Dermis blood vessel endothelial cell (primary cell): Measurements from ENCODE around the gene CNTD1. TPM values are rescaled to one million over a fixed set of nuclear protein-coding genes. Genes with fewer than 3 reads are reported as not detected.
"Not testable (repeated sequence)": the region's sequence is repeated elsewhere in the genome, so short reads cannot be mapped to it uniquely, and the experiment has no call there.

Experiments used
- DNase-seq: peaks from one replicate; pipeline ENCODE4 v3.0.0; 2010
- total RNA-seq: library from RNA; depleted of rRNA; stranded (reverse); fragments of >200 nt; gene quantifications from 2 replicates; pipeline ENCODE4 v1.2.3, GENCODE V29; 2014

Gene CNTD1
- total RNA-seq, 1 donor from 2014 or later: 0.34 TPM

DNA sequence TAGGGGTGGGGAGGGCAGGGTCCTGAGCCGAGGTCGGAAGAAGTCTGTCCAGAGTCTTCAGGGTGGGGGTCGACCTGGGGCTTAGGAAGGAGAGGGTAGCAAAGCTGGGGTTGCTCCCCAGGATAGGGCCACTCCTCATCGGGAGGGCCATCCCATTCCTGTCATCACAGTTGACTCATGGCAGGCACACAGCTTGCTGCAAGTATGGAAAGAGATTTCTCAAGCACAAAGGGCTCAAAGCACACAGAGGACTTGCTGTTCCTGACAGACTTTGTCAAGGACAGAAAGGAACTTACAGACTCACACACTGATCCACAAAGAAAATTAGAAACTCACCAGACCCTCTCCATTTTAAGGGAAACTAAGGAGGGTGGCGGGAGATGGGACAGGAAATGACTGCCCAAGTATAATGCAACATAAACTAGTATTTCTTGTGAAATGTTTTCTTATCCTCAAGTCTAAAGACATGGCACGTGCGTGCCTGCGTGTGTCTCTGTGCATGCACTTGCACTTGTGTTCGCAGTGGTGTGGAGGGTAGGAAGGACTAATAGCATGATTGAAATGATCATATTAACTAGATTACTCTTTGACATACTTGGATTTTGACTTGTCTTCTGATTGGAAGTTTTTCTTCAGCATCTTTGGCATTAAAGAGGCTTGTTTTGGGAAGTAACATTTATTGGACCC, 48.1 kb downstream of the CNTD1 start:
- DNase-seq: no peak

DNA sequence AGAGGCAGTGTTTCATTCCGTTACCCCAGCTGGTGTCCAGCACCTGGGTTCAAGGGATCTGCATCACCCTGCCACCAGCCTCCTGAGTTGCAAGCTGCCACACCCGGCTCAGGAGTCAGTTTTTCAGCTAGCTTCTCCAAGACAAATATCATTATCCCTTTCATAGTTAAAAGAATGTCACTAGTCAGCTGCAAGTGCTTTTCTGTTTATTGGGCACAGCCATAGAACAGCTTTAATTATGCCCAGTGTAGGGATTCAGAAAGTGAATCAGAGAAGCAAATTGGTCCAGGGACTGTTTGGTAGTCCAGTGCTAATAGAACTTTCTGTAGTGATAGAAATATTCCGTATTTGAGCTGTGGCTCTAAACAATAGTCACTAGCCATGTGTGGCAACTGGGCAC, 49.4 kb downstream of the CNTD1 start:
- DNase-seq: no peak

DNA sequence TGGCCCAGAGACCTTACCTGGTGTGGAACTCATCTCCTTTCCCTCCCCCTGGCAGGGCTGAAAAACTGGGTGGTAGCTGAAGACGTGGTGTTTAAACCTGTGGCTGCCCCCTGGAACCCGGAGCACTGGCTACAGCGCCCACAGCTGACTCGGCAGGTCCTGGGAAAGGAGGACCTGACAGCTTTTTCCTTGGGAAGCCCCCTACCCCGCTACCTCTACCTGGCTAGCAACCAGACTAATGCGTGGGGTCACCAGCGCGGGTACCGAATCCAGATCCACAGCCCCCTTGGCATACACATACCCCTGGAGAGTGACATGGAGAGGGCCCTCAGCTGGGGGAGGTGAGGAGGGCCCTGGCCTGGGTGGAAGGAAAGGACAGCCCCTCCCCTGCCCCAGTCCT, 50.4 kb downstream of the CNTD1 start:
- DNase-seq: no peak

DNA sequence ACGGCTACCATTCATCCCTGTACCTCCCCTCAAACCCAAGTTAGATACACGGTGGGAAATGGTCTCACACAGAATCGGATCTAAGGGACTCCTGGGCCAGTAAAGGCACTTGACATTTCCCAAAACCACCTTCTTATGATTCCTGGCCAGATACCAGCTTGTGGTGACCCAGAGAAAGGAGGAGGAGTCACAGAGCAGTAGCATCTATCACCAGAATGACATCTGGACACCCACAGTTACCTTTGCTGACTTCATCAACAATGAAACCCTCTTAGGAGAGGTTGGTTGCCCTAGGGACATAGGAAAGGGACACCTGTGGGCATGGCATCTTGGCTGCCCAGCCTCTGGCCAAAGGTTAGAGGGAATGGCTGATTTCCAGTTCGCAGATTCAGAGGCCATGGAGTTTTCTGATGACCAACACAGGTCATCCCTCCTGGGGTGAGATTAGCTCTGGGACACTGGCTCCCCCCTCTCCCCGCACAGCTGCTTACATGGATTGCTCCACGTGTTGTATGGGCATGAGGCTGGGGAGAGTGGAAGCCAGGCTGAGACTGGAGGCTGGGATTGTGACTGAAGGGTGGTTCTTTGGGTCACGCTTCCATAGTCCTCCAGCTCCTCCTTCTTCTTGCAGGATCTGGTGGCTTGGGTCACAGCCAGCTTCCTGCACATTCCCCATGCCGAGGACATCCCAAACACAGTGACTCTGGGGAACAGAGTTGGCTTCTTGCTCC, 51.0 kb downstream of the CNTD1 start:
- no peak for DNase-seq

DNA sequence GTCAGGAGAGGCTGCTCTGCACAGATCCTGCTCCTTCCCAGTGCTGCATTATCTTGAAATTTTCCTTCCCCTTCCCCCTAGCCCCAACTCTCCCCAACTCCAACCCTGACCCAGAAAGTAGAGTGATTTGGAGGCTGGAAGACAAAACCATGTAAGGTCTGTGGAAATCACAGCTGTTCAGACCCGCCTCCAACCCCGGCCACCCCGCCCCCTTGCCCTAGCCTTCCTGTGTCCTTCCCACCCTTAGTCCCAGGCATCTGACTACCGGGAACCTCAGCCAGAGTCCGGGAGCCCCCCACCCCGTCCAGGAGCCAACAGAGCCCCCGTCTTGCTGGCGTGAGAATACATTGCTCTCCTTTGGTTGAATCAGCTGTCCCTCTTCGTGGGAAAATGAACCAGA, 52.3 kb downstream of the CNTD1 start, which contains the start of gene AOC3:
AOC3 (plus strand) TSS at position 246 of the 400 bp plus-strand sequence; CDS start at position 391, 145 bp downstream.
- no peak for DNase-seq

DNA sequence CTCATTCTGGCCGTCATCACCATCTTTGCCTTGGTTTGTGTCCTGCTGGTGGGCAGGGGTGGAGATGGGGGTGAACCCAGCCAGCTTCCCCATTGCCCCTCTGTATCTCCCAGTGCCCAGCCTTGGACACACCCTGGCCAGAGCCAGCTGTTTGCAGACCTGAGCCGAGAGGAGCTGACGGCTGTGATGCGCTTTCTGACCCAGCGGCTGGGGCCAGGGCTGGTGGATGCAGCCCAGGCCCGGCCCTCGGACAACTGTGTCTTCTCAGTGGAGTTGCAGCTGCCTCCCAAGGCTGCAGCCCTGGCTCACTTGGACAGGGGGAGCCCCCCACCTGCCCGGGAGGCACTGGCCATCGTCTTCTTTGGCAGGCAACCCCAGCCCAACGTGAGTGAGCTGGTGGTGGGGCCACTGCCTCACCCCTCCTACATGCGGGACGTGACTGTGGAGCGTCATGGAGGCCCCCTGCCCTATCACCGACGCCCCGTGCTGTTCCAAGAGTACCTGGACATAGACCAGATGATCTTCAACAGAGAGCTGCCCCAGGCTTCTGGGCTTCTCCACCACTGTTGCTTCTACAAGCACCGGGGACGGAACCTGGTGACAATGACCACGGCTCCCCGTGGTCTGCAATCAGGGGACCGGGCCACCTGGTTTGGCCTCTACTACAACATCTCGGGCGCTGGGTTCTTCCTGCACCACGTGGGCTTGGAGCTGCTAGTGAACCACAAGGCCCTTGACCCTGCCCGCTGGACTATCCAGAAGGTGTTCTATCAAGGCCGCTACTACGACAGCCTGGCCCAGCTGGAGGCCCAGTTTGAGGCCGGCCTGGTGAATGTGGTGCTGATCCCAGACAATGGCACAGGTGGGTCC, 52.9 kb downstream of the CNTD1 start:
- not testable (repeated sequence) for DNase-seq

DNA sequence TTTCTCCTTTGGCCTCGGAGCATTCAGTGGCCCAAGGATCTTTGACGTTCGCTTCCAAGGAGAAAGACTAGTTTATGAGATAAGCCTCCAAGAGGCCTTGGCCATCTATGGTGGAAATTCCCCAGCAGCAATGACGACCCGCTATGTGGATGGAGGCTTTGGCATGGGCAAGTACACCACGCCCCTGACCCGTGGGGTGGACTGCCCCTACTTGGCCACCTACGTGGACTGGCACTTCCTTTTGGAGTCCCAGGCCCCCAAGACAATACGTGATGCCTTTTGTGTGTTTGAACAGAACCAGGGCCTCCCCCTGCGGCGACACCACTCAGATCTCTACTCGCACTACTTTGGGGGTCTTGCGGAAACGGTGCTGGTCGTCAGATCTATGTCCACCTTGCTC, 53.7 kb downstream of the CNTD1 start:
- DNase-seq: no peak

DNA sequence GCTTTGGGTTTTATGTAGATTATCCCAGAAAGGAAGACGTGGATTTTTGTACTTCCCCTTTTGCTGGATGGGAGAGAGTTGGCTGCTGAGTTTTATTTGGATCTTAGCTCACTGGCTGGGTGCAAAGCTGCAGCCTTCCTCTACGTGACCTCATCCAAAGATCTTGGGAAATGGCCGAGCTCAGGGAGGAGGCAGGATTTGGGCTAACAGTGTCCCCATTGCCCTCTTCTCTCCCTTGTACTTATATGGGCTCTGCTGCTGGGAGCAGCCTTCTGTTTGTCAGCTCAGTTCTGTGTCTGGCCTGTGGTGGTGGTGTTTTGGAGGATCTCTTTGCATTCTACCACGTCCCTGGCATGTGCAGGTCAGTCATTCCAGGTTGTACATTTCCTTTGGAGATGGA, 54.3 kb downstream of the CNTD1 start:
- no peak for DNase-seq

DNA sequence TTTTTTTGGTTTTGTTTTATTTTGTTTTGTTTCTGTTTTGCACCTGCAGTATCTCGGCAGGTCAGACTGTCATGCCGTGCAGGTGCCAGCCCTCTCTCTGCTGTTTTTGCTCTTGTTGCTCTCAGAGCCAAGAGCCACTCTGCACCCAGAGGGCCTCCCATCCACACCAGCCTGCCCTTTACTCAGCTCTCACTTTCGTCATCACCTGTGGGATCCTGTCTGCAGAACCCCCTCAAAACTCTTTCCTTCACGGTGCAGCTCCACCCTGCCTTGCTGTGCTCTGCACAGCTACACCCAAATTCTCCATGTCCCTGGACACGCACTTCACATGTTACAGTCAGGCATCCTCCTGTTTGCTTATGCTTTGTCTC, 54.9 kb downstream of the CNTD1 start:
- no peak for DNase-seq

DNA sequence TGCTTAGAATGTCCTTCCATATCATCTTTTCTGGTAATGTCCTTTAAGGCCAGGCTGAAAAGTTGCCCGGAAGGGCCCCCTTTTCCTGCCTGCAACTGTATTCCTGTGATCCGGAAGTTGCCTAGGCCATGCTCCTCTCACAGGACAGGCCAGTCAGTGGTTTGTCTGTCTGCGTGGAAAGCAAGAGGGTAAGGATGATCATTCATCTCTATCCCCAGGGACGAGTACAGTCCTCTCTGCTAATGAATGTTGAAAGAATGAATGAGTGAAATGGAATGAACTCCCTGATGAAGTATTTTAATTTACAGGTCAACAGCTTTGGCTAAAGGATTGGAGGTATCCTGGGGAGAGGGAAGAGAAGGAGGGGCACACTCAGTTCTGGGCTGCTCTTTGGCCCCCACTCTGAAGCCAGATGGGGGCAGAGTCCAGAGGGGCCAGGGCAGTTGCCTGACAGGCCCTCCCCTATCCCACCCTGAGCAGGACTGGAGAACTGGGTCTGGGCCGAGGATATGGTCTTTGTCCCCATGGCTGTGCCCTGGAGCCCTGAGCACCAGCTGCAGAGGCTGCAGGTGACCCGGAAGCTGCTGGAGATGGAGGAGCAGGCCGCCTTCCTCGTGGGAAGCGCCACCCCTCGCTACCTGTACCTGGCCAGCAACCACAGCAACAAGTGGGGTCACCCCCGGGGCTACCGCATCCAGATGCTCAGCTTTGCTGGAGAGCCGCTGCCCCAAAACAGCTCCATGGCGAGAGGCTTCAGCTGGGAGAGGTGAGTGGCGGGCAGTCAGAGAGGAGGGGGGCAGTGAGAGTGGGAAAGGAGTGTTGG, 55.5 kb downstream of the CNTD1 start:
- DNase-seq: no peak

DNA sequence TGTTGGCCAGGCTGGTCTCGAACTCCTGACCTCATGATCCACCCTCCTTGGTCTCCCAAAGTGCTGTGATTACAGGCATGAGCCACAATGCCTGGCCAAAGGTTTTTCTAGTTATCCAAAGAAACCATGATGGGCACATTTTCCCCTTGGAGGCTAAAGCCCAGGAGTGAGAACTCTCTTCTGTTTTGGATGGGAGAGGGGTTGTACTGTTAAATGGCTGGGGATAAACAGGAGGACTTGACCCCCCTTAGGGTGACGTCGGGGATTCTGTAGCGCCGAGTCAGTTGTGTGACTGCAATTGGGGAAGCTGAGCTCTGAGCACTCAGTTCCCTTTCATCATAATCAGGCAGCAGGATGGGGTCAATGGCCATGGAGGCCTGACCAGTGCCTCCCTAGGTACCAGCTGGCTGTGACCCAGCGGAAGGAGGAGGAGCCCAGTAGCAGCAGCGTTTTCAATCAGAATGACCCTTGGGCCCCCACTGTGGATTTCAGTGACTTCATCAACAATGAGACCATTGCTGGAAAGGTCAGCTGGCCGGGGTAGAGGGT, 56.5 kb downstream of the CNTD1 start:
- no peak for DNase-seq

DNA sequence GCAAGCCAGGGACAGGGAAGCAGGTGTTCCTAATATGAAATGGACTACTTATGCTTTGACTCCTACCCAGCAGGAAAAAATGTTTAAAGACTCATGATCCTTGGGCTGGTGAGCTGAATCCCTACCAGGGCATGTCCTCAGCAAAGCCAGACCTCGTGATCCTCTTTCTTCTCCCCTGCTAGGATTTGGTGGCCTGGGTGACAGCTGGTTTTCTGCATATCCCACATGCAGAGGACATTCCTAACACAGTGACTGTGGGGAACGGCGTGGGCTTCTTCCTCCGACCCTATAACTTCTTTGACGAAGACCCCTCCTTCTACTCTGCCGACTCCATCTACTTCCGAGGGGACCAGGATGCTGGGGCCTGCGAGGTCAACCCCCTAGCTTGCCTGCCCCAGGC, 57.4 kb downstream of the CNTD1 start:
- not testable (repeated sequence) for DNase-seq

DNA sequence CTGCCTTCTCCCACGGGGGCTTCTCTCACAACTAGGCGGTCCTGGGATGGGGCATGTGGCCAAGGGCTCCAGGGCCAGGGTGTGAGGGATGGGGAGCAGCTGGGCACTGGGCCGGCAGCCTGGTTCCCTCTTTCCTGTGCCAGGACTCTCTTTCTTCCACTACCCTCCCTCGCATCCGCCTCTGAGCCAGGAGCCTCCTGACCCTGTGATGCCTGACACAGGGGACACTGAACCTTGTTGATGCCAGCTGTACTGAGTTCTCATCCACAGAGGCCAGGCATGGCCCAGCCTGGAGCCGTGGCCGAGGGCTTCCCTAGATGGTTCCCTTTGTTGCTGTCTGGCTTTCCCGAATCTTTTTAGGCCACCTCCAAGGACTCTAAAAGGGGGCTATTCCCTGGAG, 57.9 kb downstream of the CNTD1 start:
- DNase-seq: not testable (repeated sequence)

DNA sequence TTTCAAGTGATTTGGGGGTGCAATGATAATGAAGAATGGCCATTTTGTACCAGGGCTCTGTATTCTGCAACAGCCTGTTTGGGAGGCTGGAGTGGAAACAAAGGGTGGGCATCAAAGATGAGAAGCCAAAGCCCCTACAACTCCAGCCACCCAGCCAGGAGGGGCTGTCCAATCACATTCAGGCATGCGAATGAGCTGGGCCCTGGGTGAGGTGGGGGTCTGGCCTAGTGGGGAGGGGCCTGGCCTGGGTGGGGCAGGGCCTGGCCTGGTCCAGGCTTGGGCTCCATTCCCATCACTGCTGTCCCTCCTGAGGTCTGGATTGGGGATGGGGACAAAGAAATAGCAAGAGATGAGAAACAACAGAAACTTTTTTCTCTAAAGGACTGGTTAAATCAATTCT, 58.7 kb downstream of the CNTD1 start:
- DNase-seq: no peak

Other genes starting within 250 kb of the CNTD1 start
- 0.23 and 0.34 TPM in 2 replicates for gene HSD17B1, start 245.9 kb upstream of the CNTD1 start, total RNA-seq
- 9.5 and 33.9 TPM in 2 replicates for gene COASY, start 236.7 kb upstream of the CNTD1 start, total RNA-seq
- gene MLX, start 231.8 kb upstream of the CNTD1 start, total RNA-seq: 33.0 and 34.5 TPM in 2 replicates
- 4.9 and 5.5 TPM in 2 replicates for gene PSMC3IP, start 221.1 kb upstream of the CNTD1 start, total RNA-seq
- 63.8 and 72.5 TPM in 2 replicates for gene RETREG3, start 189.5 kb upstream of the CNTD1 start, total RNA-seq
- gene TUBG1, start 189.2 kb upstream of the CNTD1 start, total RNA-seq: 27.6 and 62.5 TPM in 2 replicates
- 6.4 and 7.7 TPM in 2 replicates for gene TUBG2, start 139.6 kb upstream of the CNTD1 start, total RNA-seq
- 12.9 and 20.0 TPM in 2 replicates for gene PLEKHH3, start 121.9 kb upstream of the CNTD1 start, total RNA-seq
- gene CCR10, start 117.0 kb upstream of the CNTD1 start, total RNA-seq: 5.1 and 7.9 TPM in 2 replicates
- gene CNTNAP1, start 116.3 kb upstream of the CNTD1 start, total RNA-seq: 12.3 and 41.2 TPM in 2 replicates
- 12.9 and 18.2 TPM in 2 replicates for gene EZH1, start 53.8 kb upstream of the CNTD1 start, total RNA-seq
- 9.7 and 13.1 TPM in 2 replicates for gene RAMP2, start 37.6 kb upstream of the CNTD1 start, total RNA-seq
- gene VPS25, start 25.4 kb upstream of the CNTD1 start, total RNA-seq: 46.5 and 53.4 TPM in 2 replicates
- 3.4 TPM in 2 replicates for gene WNK4, start 18.3 kb upstream of the CNTD1 start, total RNA-seq
- 52.5 and 75.7 TPM in 2 replicates for gene COA3, start 157 bp upstream of the CNTD1 start, total RNA-seq
- 133 and 168 TPM in 2 replicates for gene BECN1, start 25.4 kb downstream of the CNTD1 start, total RNA-seq
- gene PSME3, start 34.5 kb downstream of the CNTD1 start, total RNA-seq: 77.6 and 128 TPM in 2 replicates
- 0.42 and 0.85 TPM in 2 replicates for gene AOC2, start 45.7 kb downstream of the CNTD1 start, total RNA-seq
- gene AOC3, start 52.3 kb downstream of the CNTD1 start, total RNA-seq: 0.17 and 0.51 TPM in 2 replicates
- not detected in 2 replicates for gene G6PC1, start 101.9 kb downstream of the CNTD1 start, total RNA-seq
- gene AARSD1, start 165.6 kb downstream of the CNTD1 start, total RNA-seq: 16.5 and 20.3 TPM in 2 replicates
- 0.14 TPM in 1 of 2 replicates, not detected in the other for gene PTGES3L, start 181.2 kb downstream of the CNTD1 start, total RNA-seq
- gene RUNDC1, start 181.7 kb downstream of the CNTD1 start, total RNA-seq: 10.1 and 14.1 TPM in 2 replicates
- 842 and 1,058 TPM in 2 replicates for gene RPL27, start 199.6 kb downstream of the CNTD1 start, total RNA-seq
- gene IFI35, start 207.9 kb downstream of the CNTD1 start, total RNA-seq: 15.9 and 19.4 TPM in 2 replicates
- gene VAT1, start 223.5 kb downstream of the CNTD1 start, total RNA-seq: 195 and 261 TPM in 2 replicates
- gene RND2, start 226.4 kb downstream of the CNTD1 start, total RNA-seq: 0.14 and 0.17 TPM in 2 replicates